NCI-H187 treated with DMSO at 0.1 percent for 48 hours (cell line): Measurements from ENCODE around the gene SENP5.

ENCODE experiments used
- DNase-seq: peaks from one replicate; lab custom pipeline; 2025; lab: John Stamatoyannopoulos, UW

SENP5 gene

GRCh38 chr3:196969134-196969659 lies 101.5 kb downstream of the SENP5 start:
- no peak for DNase-seq

- no peak for DNase-seq
Observed at GRCh38 chr3:196969660-196970546, 102.2 kb downstream of the SENP5 start.

GRCh38 chr3:196970547-196971093 lies 102.9 kb downstream of the SENP5 start:
- no peak for DNase-seq

GRCh38 chr3:196971094-196971698 lies 103.5 kb downstream of the SENP5 start:
- no peak for DNase-seq

GRCh38 chr3:196974661-196975060 lies 106.9 kb downstream of the SENP5 start:
- no peak for DNase-seq

- no peak for DNase-seq
Observed at GRCh38 chr3:196975349-196975748, 107.6 kb downstream of the SENP5 start.

- no peak for DNase-seq
Observed at GRCh38 chr3:196976941-196977340, 109.2 kb downstream of the SENP5 start.

- DNase-seq: no peak
Observed at GRCh38 chr3:196979545-196979944, 111.8 kb downstream of the SENP5 start.

GRCh38 chr3:196981657-196982056 lies 113.9 kb downstream of the SENP5 start:
- no peak for DNase-seq

GRCh38 chr3:196983186-196983585 lies 115.5 kb downstream of the SENP5 start:
- DNase-seq: no peak
